PC-9 (cell line): Measurements from ENCODE around the gene ZNF569. TPM values are rescaled to one million over a fixed set of nuclear protein-coding genes. Genes with fewer than 3 reads are reported as not detected.
"Not testable (repeated sequence)": the region's sequence is repeated elsewhere in the genome, so short reads cannot be mapped to it uniquely, and the experiment has no call there.

Experiments used
- BruUV-seq: library from RNA; stranded (reverse); fragments of 400-500 nt; replicated peaks from 2 replicates; lab custom pipeline; 2021; lab: Mats Ljungman, UMichigan
- CTCF ChIA-PET: fragments of 300-600 bp; sonication (Branson Sonifier 250); formaldehyde crosslinking; loops from one replicate; lab custom pipeline; 2022; ENCODE audit warnings: antibody characterized with exemption; lab: Charles Lee
- POLR2A ChIA-PET: fragments of 300-600 bp; sonication (Branson Sonifier 250); formaldehyde crosslinking; loops from one replicate; lab custom pipeline; 2022; ENCODE audit warnings: antibody characterized with exemption; ENCODE audit not compliant: unreplicated experiment; lab: Charles Lee
- DNase-seq, 2 experiments: peaks; one replicate each; pipeline versions ENCODE4 v3.0.0 to v3.0.0-alpha.2; 2015 to 2022; ENCODE audit warnings: mixed read lengths in 1 of 2
- H2AFZ ChIP-seq: fragments of 200-600 bp; sonication (generic); 2 replicates; pipeline ENCODE4 v1.8.1; 2017; ENCODE audit warnings: antibody characterized with exemption
- H3F3A ChIP-seq: fragments of 200-600 bp; sonication (generic); 2 replicates; pipeline ENCODE4 v1.8.1; 2017; ENCODE audit warnings: antibody characterized with exemption, mild to moderate bottlenecking, low read depth; ENCODE audit not compliant: insufficient read depth
- H3K27ac ChIP-seq: fragments of 200-600 bp; sonication (generic); 2 replicates; pipeline ENCODE4 v1.6.1; 2016; ENCODE audit warnings: mixed run types
- H3K27me3 ChIP-seq: fragments of 200-600 bp; sonication (generic); 2 replicates; pipeline ENCODE4 v1.6.1; 2016; ENCODE audit warnings: low read depth, mixed run types; ENCODE audit not compliant: insufficient read depth
- H3K36me3 ChIP-seq: fragments of 200-600 bp; sonication (generic); 2 replicates; pipeline ENCODE4 v1.6.1; 2016; ENCODE audit warnings: low read depth, mixed run types
- H3K4me1 ChIP-seq: fragments of 200-600 bp; sonication (generic); replicated peaks from 2 replicates; pipeline ENCODE4 v1.6.1; 2016; ENCODE audit warnings: mixed run types; ENCODE audit not compliant: insufficient read depth
- H3K4me2 ChIP-seq: fragments of 200-600 bp; sonication (generic); 2 replicates; pipeline ENCODE4 v1.6.1; 2017; ENCODE audit warnings: mixed run types
- H3K4me3 ChIP-seq: fragments of 200-600 bp; sonication (generic); 2 replicates; pipeline ENCODE4 v1.6.1; 2016; ENCODE audit warnings: mixed run types
- H3K79me2 ChIP-seq: fragments of 200-600 bp; sonication (generic); 2 replicates; pipeline ENCODE4 v1.6.1; 2017; ENCODE audit warnings: low read depth, mixed run types
- H3K9me2 ChIP-seq: fragments of 200-600 bp; sonication (generic); 2 replicates; pipeline ENCODE4 v1.8.1; 2017; ENCODE audit warnings: mild to moderate bottlenecking; ENCODE audit not compliant: insufficient read depth
- H3K9me3 ChIP-seq: fragments of 200-600 bp; sonication (generic); 2 replicates; pipeline ENCODE4 v1.8.1; 2016; ENCODE audit warnings: low read depth; ENCODE audit not compliant: insufficient read depth
- H4K20me1 ChIP-seq: fragments of 200-600 bp; sonication (generic); 2 replicates; pipeline ENCODE4 v1.8.1; 2017; ENCODE audit not compliant: insufficient read depth
- EZH2 ChIP-seq: fragments of 200-600 bp; sonication (generic); IDR thresholded peaks from 2 replicates; pipeline ENCODE4 v1.8.0; 2017; ENCODE audit warnings: antibody characterized with exemption, low read depth
- intact Hi-C: fragments of 100-400 bp; cut with micrococcal nuclease; formaldehyde crosslinking; loops from one replicate; pipeline ENCODE4 v1.10.0; 2022; ENCODE audit not compliant: unreplicated experiment
- total RNA-seq: library from RNA; stranded (reverse); gene quantifications from 2 replicates; pipeline ENCODE4 v1.2.3, GENCODE V29; 2021
- TF ChIP-seq, protein P1 (sequence below): fragments of 200-600 bp; sonication (generic); conservative IDR thresholded peaks from 2 replicates; pipeline ENCODE4 v1.6.1; 2017; ENCODE audit warnings: mixed run types, antibody characterized with exemption, mild to moderate bottlenecking, moderate library complexity

The ZNF569 gene
- total RNA-seq, 1 experiment from 2014 or later, result 3.3 TPM

DNA sequence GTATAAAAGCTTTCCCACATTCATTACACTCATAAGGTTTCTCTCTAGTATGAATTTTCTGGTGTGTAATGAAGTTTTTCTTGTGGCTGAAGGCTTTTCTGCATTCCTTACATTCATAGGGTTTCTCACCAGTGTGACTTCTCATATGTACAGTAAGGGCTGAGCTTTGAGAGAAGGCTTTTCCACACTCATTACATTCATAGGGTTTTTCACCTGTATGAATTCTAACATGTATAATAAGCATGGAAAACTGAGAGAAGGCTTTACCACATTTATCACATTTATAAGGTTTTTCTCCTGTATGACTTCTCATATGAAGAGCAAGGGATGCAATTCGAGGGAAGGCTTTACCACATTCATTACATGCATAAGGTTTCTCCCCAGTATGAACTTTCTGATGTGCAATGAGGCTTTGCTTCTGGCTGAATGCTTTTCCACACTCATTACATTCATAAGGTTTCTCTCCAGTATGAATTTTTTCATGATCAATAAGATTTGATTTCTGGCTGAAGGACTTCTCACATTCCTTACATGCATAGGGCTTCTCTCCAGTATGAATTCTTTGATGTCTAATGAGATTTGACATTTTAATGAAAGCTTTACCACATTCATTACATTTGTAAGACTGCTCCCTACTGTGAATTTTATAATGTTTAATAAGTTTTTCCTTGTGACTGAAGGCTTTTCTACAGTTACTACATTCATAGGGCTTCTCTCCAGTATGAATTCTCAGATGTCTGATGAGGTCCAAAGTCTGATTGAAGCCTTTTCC is 53.7 kb downstream of the ZNF569 start:
- POLR2A ChIA-PET, result no interaction called here
- Histone ChIP-seq H3K79me2 (no peaks in the 10 kb centered on the region), H3K36me3 (no peaks in the 10 kb centered on the region), H2AFZ (no peak overlapping the region), H3K27me3 (no peaks in the 10 kb centered on the region), H4K20me1 (no peaks in the 10 kb centered on the region), H3K4me1 (no peaks in the 10 kb centered on the region), H3K4me3 (no peak overlapping the region), H3K9me2 (no peaks in the 10 kb centered on the region), H3K27ac (no peak overlapping the region), H3K4me2 (no peak overlapping the region), H3K9me3 (peaks cover 68% of the 10 kb centered on the region), H3F3A (no peaks in the 10 kb centered on the region)
- CTCF ChIA-PET, result no interaction called here
- intact Hi-C loops, result no loop called here
- TF ChIP-seq, protein P1, sequence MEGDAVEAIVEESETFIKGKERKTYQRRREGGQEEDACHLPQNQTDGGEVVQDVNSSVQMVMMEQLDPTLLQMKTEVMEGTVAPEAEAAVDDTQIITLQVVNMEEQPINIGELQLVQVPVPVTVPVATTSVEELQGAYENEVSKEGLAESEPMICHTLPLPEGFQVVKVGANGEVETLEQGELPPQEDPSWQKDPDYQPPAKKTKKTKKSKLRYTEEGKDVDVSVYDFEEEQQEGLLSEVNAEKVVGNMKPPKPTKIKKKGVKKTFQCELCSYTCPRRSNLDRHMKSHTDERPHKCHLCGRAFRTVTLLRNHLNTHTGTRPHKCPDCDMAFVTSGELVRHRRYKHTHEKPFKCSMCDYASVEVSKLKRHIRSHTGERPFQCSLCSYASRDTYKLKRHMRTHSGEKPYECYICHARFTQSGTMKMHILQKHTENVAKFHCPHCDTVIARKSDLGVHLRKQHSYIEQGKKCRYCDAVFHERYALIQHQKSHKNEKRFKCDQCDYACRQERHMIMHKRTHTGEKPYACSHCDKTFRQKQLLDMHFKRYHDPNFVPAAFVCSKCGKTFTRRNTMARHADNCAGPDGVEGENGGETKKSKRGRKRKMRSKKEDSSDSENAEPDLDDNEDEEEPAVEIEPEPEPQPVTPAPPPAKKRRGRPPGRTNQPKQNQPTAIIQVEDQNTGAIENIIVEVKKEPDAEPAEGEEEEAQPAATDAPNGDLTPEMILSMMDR, result no peak
- no peak for TF ChIP-seq EZH2
- no TSS peak for BruUV-seq
- DNase-seq, result no peak

DNA sequence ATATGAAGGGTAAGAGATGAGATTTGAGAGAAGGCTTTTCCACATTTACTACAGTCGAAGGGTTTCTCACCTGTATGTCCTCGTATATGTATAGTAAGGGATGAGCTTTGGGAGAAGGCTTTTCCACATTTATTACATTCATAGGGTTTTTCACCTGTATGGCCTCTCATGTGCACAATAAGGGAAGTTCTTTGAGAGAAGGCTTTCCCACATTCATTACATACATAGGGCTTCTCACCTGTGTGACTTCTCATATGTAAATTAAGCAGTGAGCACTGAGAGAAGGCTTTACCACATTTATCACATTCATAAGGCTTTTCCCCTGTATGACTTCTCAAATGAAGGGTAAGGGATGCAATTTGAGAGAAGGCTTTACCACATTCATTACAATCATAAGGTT is 54.5 kb downstream of the ZNF569 start:
- Histone ChIP-seq H3K4me1 (no peaks in the 10 kb centered on the region), H3K27me3 (no peaks in the 10 kb centered on the region), H3K4me3 (no peak overlapping the region), H4K20me1 (no peaks in the 10 kb centered on the region), H3F3A (no peaks in the 10 kb centered on the region), H3K36me3 (no peaks in the 10 kb centered on the region), H3K4me2 (no peak overlapping the region), H3K27ac (no peak overlapping the region), H3K79me2 (no peaks in the 10 kb centered on the region), H3K9me2 (no peaks in the 10 kb centered on the region), H2AFZ (no peak overlapping the region), H3K9me3 (peaks cover 65% of the 10 kb centered on the region)
- POLR2A ChIA-PET, result no interaction called here
- no peak for DNase-seq
- no peak for TF ChIP-seq EZH2
- TF ChIP-seq, protein P1, result no peak
- BruUV-seq, result no TSS peak
- intact Hi-C loops, result no loop called here
- CTCF ChIA-PET, result no interaction called here

DNA sequence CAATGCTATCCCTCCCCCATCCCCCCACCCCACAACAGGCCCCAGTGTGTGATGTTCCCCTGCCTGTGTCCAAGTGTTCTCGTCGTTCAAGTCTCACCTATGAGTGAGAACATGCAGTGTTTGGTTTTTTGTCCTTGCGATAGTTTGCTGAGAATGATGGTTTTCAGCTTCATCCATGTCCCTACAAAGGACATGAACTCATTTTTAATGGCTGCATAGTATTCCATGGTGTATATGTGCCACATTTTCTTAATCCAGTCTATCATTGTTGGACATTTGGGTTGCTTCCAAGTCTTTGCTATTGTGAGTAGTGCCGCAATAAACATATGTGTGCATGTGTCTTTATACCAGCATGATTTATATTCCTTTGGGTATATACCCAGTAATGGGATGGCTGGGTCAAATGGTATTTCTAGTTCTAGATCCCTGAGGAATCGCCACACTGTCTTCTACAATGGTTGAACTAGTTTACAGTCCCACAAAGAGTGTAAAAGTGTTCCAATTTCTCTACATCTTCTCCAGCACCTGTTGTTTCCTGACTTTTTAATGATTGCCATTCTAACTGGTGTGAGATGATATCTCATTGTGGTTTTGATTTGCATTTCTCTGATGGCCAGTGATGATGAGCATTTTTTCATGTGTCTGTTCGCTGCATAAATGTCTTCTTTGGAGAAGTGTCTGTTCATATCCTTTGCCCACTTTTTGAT is 61.0 kb downstream of the ZNF569 start:
- H3K79me2 ChIP-seq, H3K4me3 ChIP-seq, H3K9me2 ChIP-seq, BruUV-seq, CTCF ChIA-PET, H3K4me1 ChIP-seq, H3K4me2 ChIP-seq, intact Hi-C loops, DNase-seq, H4K20me1 ChIP-seq, H3K27ac ChIP-seq, H3K36me3 ChIP-seq, POLR2A ChIA-PET, H2AFZ ChIP-seq, H3F3A ChIP-seq, H3K27me3 ChIP-seq: not testable (repeated sequence)
- H3K9me3 ChIP-seq, result peaks cover 34% of the 10 kb centered on the region
